GM18526 (cell line): ENCODE data around the gene PCSK6.

Source experiments
- POLR2A ChIP-seq: IDR thresholded peaks from 3 replicates; pipeline ENCODE4 v1.6.1; 2011; ENCODE audit not compliant: insufficient read length; ENCODE audit errors: extremely low read depth

PCSK6 gene

DNA sequence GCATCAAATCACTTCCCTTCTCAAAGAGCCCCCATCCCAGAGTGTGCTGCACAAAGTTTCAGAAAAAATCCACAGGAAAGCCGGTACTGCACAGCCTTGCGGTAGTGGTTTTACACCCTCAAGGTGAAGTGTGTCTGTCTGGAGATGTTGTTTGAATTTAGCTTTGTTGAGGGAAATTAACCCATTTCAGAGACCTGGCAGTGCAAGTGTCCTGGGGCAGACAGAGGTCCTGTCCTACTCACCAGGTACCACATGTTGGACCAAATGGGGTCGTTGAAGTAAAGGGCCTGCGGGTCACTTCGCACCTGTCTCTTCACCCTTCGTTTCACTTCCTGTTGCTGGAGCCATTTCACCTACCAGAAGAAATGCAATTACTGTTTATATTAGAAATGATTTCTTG lies 57.8 kb downstream of the PCSK6 start:
- no peak for TF ChIP-seq POLR2A

DNA sequence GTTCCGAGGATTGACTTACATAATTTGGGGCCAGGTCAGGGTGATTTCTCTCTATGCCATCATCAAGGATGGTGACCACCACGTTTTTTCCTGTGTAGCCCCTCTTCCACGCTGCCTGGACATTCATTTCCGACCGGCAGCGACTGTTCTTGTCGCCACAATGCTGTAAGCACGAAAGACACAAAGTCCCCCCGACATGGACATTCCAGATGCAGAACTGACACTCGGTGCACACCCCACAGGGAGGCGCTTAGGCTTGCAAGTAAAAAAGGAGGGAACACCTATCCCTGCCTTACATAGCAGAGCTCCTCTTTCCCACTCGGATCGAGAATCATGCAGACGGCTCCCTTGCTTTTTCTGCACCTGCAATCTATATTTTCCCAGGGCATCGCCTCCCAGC lies 58.2 kb downstream of the PCSK6 start:
- TF ChIP-seq POLR2A = no peak

DNA sequence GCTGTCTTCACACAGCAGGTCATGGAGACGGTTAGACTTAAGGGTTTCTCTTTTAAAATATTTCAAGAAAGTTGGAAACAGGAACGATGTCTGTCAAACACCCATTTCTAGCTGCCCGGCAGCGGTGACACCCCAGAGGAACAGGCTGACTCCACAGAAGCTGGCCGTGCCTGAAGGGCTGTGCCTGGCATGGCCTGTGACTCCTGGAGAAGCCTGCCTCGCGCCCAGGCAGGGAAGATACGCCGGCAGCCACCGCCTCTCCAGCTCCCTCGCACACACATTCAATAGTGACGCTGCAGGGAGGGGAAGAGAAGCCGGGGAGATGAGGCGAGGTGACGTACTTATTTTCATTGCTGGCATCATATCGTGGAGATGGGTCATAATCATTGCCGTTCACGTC lies 59.9 kb downstream of the PCSK6 start:
- no peak for TF ChIP-seq POLR2A

DNA sequence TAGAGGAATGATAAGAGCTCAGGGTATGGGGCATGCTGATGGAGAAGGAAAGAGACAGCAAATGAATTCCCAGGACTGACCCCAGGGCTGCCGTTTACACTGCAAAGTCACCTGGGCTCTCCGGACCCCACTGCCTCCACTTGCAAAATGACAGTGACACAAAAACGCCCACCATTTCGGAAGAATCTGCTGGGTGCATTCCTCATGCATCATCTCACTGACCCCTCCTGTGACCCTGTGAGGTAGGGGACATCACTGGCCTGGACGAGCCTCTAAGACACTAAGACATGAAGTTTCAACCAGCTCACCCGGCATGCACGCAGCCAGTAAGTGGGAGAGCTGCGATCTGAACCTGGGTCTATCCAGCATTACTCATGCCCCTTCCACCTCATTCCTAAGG lies 60.3 kb downstream of the PCSK6 start:
- no peak for TF ChIP-seq POLR2A

GRCh38 chr15:101428758-101429157 lies 60.7 kb downstream of the PCSK6 start:
- no peak for TF ChIP-seq POLR2A

DNA sequence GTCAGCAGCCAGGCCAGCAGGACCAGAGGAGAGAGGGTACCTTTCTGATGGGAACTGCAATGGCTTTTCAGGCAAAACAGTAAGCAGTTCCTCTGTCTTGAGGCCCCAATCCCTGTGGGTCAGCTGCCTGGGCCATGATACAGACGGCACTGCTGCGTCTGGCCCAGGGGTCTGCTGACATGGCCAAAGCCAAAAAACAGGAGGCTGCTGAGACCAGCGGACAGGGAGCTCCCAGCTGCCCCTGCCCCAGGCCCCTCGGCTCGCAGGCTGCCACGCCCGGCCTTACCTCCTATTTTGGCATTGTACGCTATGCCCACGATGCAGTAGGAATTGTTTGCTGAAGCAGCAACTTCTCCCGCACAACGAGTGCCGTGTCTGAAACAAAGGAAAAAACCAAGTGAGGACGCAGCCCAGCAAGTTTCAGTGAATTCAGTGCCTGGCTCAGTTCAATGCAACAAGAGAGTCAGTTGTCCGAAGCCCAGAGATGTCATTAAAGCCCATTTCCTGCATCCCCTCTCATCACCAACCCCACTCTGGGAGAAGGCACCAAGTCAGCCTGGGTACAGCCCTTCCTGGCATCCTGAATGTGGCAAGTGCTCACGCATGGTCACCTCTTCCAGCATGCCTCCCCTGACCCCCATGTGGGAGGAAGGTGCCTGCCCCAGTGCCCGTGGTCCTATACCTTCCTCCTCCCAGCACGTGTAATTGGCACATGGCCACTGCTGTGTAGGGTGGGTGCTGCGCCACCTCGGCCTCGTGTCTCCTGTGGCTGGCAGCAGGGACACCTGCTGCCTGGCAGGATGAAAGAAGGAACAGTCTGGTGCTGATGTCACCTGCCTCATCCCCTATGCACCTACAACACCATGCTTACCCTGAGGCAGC lies 61.7 kb downstream of the PCSK6 start:
- TF ChIP-seq POLR2A = no peak

GRCh38 chr15:101426761-101427333 lies 62.7 kb downstream of the PCSK6 start:
- no peak for TF ChIP-seq POLR2A

GRCh38 chr15:101425787-101426365 lies 63.6 kb downstream of the PCSK6 start:
- no peak for TF ChIP-seq POLR2A

GRCh38 chr15:101424984-101425383 lies 64.5 kb downstream of the PCSK6 start:
- TF ChIP-seq POLR2A = no peak

- no peak for TF ChIP-seq POLR2A
Observed at GRCh38 chr15:101420232-101420631, 69.3 kb downstream of the PCSK6 start.

DNA sequence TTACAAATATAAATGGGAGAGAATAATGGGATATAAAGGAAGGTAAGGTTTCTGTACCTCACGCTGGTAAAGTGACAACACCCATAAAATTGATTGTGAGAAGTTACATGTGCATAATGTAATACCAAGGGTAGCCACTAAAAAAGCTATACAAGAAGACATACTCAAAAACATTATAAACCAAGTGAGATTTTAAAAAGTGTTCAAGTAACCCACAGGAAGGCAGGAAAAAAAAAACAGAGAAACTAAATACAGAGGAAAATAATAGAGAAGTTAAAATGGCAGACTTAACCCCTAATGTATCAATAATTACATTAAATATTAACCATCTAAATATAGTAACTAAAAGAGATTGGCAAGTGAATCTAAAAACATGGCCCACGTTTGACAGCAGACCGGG lies 76.3 kb downstream of the PCSK6 start:
- no peak for TF ChIP-seq POLR2A

DNA sequence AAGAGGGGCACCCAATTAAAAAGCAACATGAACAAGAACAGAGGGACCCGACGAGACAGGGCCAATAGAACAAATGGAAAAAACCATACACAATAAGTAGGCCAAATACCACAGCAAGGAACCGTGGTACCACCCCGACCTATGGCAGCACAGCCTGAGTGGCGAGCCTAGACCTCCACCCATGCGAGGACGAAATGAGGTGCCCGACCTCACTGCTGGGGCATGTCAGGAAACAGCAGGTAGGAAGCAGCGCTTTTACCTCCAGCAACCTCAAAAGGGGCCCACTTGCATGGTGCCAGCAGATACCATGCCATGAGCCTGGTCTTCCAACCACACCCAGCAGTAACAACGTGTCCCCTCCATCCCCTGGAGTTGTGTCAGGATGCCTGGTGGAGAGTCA lies 77.9 kb downstream of the PCSK6 start:
- TF ChIP-seq POLR2A = no peak

GRCh38 chr15:101411085-101411484 lies 78.4 kb downstream of the PCSK6 start:
- no peak for TF ChIP-seq POLR2A

GRCh38 chr15:101410612-101411011 lies 78.9 kb downstream of the PCSK6 start:
- TF ChIP-seq POLR2A = no peak

DNA sequence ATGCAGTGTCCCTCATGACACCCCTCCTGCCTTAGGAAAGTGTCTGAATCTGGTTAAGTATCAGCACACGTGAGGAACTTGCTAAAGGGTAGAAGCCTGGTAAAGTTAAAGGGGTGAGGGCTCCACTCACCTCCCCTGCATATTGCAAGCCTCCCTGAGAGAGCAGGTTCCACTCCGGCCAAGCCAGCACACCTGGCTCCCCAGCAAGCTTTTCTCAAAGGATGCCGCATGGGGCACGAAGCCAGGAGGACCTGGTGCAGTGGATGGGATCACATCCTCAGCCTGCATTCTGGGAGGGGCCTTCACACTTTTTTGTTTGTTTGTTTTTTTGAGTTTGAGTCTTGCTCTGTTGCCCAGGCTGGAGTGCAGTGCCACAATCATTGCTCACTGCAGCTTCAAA lies 79.9 kb downstream of the PCSK6 start:
- TF ChIP-seq POLR2A = no peak
